NK-92 treated with Interleukin-12 subunit alpha and Interleukin-12 subunit beta, amount 100 ng/mL, for 24 hours (cell line): ENCODE data around the gene FOXQ1.
"Not testable (repeated sequence)": the region's sequence is repeated elsewhere in the genome, so short reads cannot be mapped to it uniquely, and the experiment has no call there.

Experiments used
- DNase-seq: peaks from one replicate; lab custom pipeline; 2025; lab: John Stamatoyannopoulos, UW

Gene FOXQ1

GRCh38 chr6:1291381-1291780, 20.5 kb upstream of the FOXQ1 start:
- no peak for DNase-seq

DNA sequence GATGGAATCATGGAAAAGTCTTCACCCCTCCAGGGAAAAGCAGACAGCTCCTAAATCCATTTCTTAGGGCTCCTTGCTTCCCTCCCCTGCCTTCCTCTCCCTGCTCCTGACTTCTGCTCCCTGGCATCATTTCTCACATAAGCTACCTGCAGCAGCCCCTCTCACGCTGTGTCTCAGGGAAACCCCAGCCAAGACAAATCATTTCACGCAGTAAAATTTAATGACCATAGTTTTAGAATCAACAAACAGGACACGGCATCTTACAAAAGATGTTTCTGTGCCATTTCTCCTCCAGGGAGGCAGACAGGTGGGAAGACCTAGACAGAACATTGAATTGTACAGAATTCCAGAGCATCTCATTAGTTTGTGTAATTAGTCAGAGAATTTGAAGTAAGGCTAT, 16.5 kb upstream of the FOXQ1 start:
- DNase-seq = no peak

DNA sequence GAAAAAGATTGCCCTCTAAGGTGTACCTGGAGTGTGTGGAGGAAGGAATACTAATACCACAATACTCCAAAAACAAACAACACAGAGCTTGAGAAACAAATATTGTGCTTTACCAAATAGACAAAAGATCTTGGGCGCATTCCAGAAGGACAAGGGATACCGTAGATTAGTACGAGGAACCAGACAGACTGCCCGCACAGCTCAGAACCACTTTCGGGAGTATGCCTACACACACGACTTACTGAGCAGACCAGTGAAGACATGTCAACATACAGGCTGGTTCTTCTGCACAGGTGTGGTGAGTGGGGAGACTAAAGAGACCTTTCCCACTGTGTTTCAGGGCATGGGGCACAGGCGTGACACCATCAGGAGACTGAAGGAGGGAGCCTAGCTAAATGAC, 15.8 kb upstream of the FOXQ1 start:
- no peak for DNase-seq

DNA sequence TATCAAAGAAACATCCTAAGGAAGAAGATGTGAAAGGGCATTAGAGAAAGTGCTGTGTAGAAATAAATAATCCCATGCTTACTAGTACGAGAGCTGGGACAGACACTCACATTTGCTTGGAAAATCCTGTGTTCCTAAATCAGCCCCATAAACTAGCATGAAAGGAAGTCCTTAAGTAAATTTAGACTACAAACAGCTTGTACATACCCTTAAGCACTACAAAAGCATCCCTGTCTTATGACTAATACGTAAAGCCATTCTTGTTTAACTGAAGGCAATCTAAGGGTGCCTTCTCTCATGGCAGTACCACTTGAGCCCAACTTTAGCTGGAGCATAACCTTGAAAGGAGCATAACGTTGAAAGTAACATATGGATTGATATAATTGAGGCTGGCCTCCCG, 15.4 kb upstream of the FOXQ1 start:
- DNase-seq = no peak

DNA sequence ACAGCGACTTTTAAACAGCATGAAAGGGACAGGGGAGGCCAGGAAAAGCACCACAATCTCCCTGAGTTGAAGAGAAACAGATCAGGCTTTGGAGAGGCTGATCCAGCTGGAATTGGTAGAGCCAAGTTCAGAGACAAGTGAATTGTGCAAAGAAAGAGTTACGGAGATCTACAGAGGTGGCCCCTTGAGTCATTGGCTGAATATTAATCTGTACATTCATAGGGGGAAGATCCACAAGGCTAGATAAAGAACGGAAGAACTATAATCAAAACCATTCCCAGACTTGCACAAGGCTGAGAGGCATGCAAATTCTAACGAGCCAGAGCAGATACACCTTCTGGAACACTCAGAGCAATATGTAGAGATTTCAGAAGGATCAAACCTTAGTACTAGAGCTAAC, 14.2 kb upstream of the FOXQ1 start:
- no peak for DNase-seq

DNA sequence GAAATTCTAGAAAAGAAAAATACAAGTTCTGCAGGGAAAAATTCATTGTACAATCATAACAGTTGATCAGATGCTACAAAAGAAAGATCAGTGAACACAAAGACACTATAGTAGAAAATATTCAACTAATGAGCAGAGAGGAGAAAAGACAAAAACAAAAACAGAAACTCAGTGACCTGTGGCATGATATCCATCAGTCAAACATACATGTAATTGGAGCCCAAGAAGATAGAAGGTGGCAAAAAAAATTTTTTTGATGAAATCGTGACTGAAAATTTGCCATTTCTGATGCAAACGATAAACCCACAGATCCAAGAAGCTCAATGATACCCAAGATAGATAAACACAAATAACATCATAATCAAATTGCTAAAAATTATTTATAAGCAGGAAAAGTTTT, 13.1 kb upstream of the FOXQ1 start:
- DNase-seq = no peak

DNA sequence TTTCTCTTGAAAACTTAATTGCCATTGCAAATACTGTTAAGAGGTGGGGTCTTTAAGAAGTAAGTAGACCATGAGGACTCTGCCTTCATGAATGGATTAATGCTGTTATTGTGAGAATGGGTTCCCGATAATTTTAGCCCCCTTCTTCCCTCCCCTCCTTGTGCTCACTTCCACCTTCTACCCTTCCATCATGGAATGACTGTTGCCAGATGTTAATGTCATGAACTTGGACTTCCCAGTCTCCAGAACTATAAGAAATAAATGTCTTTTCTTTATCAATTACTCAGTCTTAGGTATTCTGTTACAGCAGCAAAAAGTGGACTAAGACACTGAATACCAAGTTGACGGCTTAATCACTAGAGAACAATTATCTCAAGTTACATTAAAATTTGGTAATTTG, 5.8 kb upstream of the FOXQ1 start:
- no peak for DNase-seq

GRCh38 chr6:1309366-1309765, 2.5 kb upstream of the FOXQ1 start:
- DNase-seq = no peak

GRCh38 chr6:1310628-1311399, 1.1 kb upstream of the FOXQ1 start:
- no peak for DNase-seq

- DNase-seq = no peak
Measured at GRCh38 chr6:1312203-1312472, 240 bp downstream of the FOXQ1 start.

GRCh38 chr6:1312473-1313367, 822 bp downstream of the FOXQ1 start:
- no peak for DNase-seq

- no peak for DNase-seq
Measured at GRCh38 chr6:1313384-1313766, 1.5 kb downstream of the FOXQ1 start.

DNA sequence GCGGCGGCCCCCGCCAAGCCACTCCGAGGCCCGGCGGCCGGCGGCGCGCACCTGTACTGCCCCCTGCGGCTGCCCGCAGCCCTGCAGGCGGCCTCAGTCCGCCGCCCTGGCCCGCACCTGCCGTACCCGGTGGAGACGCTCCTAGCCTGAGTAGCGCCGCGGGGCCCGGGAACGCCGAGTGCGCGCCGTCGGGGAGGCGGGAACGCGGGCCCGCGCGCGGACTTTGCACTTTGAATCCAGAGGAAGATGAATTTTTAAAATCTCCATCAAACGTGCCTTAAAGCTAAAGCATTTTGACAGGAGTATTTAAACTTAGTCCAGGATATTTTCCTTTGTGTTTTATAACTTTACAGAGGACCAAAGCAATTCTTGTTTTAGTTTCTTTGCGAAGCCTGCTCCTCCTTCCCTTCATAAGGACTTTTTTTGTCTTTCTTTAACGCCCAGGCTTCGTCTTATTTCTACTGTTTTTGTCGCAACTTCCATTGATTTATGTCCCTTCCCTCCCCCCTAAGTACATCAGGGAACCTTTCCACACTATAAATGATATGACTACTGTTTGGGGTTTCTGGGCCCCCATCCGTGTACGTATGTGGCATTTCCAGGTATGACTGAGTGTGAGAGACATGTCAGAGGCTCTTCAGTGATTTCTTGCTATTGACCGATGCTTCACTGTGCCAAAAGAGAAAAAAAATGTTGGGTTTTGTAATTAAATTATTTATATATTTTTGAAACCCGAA, 2.0 kb downstream of the FOXQ1 start:
- DNase-seq = no peak

- DNase-seq = no peak
Measured at GRCh38 chr6:1314617-1315016, 2.7 kb downstream of the FOXQ1 start.

- DNase-seq = no peak
Measured at GRCh38 chr6:1315201-1315559, 3.3 kb downstream of the FOXQ1 start.

DNA sequence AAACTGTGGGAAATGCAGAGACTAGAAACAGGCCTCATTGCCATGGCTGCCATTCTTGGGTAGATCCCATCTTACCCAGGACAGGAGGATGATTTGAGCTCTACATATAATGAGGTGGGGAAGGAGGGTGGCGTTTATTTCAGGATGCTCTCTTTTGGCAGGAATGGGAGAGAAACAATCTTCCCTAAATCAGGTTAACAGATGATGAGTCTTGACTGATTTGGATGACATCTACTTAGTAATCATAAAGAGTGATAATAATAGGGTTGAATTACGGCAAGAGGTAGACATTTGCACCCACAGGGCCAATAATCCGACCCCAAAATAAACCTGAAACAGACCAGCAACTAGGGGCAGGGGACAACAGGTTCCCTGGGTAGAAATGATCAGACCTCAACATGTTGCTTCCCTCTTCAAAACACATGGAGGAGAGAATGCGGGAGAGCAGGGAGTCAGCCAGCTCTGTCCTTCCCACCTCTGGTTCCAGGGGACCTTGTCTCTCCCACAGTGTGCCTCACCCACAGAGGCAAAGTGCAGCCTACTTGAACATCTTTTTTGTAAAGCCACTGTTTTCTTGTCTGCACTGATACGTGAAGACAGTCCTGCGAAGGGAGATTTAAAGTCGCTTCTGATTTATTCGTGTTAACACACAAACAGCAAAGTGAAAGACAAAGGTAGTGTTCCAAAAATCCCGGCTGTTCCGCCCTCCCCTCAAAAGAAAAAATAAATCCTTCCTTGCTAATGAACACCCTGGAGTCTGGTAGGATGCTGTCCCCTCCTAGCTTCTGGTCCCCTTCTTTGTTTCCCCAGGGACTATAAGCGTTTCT, 3.9 kb downstream of the FOXQ1 start:
- no peak for DNase-seq

GRCh38 chr6:1316489-1316971, 4.6 kb downstream of the FOXQ1 start:
- DNase-seq = no peak

DNA sequence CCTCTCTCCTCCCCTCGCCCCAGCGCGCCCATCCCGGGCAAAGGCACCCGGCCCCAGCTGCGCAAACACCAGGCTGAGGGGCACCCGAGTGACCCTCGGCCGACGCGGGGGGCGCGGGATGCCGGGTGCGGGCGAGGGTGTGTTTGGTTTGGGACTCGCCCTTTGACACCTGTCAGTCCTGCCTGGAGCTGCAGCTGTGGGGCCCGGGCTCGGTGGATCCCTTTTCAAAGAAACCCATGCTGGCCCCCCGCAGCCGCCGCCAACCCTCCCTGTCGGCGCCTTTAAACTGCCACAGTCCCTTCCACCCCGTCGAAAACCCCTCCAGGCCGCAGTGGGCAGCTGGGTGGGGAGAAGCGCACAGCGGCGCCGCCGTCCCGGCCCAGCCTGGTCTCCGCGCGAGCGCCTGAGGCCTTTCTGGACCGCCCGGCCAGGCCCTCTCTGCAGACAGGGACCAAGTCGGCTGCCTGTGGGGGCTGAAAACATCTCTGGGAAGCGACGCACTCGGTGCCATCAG, 5.5 kb downstream of the FOXQ1 start:
- no peak for DNase-seq

GRCh38 chr6:1318036-1318435, 6.1 kb downstream of the FOXQ1 start:
- DNase-seq = no peak

DNA sequence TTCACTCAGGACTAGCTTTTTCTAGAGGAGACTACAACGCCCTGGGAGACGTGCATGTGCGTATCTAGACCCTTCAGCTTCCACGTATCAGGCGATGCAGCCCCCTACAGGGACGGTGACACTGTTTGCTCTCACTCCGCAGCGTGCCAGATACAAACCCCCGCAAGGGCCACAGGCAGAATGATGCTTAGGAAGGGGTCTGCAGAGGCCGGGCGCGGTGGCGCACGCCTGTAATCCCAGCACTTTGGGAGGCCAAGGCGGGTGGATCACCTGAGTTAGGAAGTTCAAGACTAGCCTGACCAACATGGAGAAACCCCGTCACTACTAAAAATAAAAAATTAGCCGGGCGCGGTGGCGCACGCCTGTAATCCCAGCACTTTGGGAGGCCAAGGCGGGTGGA, 6.7 kb downstream of the FOXQ1 start:
- DNase-seq = not testable (repeated sequence)

- DNase-seq = no peak
Measured at GRCh38 chr6:1321738-1322137, 9.8 kb downstream of the FOXQ1 start.

DNA sequence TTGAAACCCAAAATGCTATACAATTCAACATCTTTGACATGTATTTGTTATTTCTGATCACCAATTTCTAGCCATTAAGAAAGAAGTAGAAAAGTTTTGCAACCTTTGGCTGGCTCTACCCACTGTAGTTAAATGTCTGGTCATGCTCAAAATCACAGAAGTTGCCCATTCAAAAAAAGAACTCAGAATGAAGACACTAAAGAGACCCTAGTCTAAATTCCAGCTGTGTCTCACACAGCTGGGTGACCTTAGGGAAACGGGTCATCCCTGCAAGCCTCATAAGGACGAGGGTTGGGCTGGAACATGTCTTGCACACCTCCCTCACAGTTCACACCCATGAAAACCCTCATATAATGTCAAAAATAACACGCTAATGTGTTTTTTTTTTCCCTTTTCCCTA, 10.3 kb downstream of the FOXQ1 start:
- DNase-seq = no peak
